ENCODE data around the gene PBX3.

PBX3 gene

GRCh38 chr9:125972012-125972729 is 225.0 kb downstream of the PBX3 start:
- Histone ChIP-seq H2AFZ (ENCODE audit: low read length) (no peak overlapping the region), H3K9ac (ENCODE audit: low read depth, low read length, poor library complexity, severe bottlenecking) (no peak overlapping the region), H3K27me3 (ENCODE audit: insufficient read depth, low read length, poor library complexity, severe bottlenecking) (no peaks in the 10 kb centered on the region), H3K4me3 (ENCODE audit: low read length, poor library complexity, severe bottlenecking) (no peak overlapping the region), H3K4me2 (ENCODE audit: low read depth, low read length, poor library complexity, severe bottlenecking) (no peak overlapping the region), H3K36me3 (ENCODE audit: insufficient read depth, low read length) (peaks cover under 1% of the 10 kb centered on the region; the same call in 1 of the 2 replicates), H3K4me1 (ENCODE audit: insufficient read depth, low read length, poor library complexity, severe bottlenecking) (no peaks in the 10 kb centered on the region), H4K20me1 (ENCODE audit: insufficient read depth, low read length, poor library complexity, severe bottlenecking) (no peaks in the 10 kb centered on the region), H3K79me2 (ENCODE audit: insufficient read depth, low read length) (no peaks in the 10 kb centered on the region), H3F3A (ENCODE audit: low read depth) (no peaks in the 10 kb centered on the region), H3K9me3 (ENCODE audit: insufficient read depth, low read depth, low read length) (no peaks in the 10 kb centered on the region), H3K9me2 (replicated peaks; ENCODE audit: low read depth, low read length) (no peaks in the 10 kb centered on the region)
- TF ChIP-seq EZH2phosphoT487 (IDR thresholded peaks at IDR 0.05; ENCODE audit: borderline replicate concordance) (no peak), CTCF (conservative IDR thresholded peaks at IDR 0.05; ENCODE audit: low read length) (no peak)

GRCh38 chr9:125973547-125973946 is 226.4 kb downstream of the PBX3 start:
- Histone ChIP-seq H3K9me2 (replicated peaks; ENCODE audit: low read depth, low read length) (no peaks in the 10 kb centered on the region), H3K4me2 (ENCODE audit: low read depth, low read length, poor library complexity, severe bottlenecking) (no peak overlapping the region), H2AFZ (ENCODE audit: low read length) (no peak overlapping the region), H4K20me1 (ENCODE audit: insufficient read depth, low read length, poor library complexity, severe bottlenecking) (no peaks in the 10 kb centered on the region), H3F3A (ENCODE audit: low read depth) (no peaks in the 10 kb centered on the region), H3K4me1 (ENCODE audit: insufficient read depth, low read length, poor library complexity, severe bottlenecking) (no peaks in the 10 kb centered on the region), H3K27me3 (ENCODE audit: insufficient read depth, low read length, poor library complexity, severe bottlenecking) (no peaks in the 10 kb centered on the region), H3K36me3 (ENCODE audit: insufficient read depth, low read length) (no peaks in the 10 kb centered on the region), H3K9ac (ENCODE audit: low read depth, low read length, poor library complexity, severe bottlenecking) (no peak overlapping the region), H3K4me3 (ENCODE audit: low read length, poor library complexity, severe bottlenecking) (no peak overlapping the region), H3K9me3 (ENCODE audit: insufficient read depth, low read depth, low read length) (no peaks in the 10 kb centered on the region), H3K79me2 (ENCODE audit: insufficient read depth, low read length) (no peaks in the 10 kb centered on the region)
- TF ChIP-seq CTCF (conservative IDR thresholded peaks at IDR 0.05; ENCODE audit: low read length) (no peak), EZH2phosphoT487 (IDR thresholded peaks at IDR 0.05; ENCODE audit: borderline replicate concordance) (no peak)

- Histone ChIP-seq H3K4me2 (ENCODE audit: low read depth, low read length, poor library complexity, severe bottlenecking) (no peak overlapping the region), H3K9ac (ENCODE audit: low read depth, low read length, poor library complexity, severe bottlenecking) (no peak overlapping the region), H3K4me3 (ENCODE audit: low read length, poor library complexity, severe bottlenecking) (no peak overlapping the region), H3K79me2 (ENCODE audit: insufficient read depth, low read length) (no peaks in the 10 kb centered on the region), H3K27me3 (ENCODE audit: insufficient read depth, low read length, poor library complexity, severe bottlenecking) (no peaks in the 10 kb centered on the region), H2AFZ (ENCODE audit: low read length) (no peak overlapping the region), H3K4me1 (ENCODE audit: insufficient read depth, low read length, poor library complexity, severe bottlenecking) (no peaks in the 10 kb centered on the region), H3K36me3 (ENCODE audit: insufficient read depth, low read length) (no peaks in the 10 kb centered on the region), H4K20me1 (ENCODE audit: insufficient read depth, low read length, poor library complexity, severe bottlenecking) (no peaks in the 10 kb centered on the region), H3F3A (ENCODE audit: low read depth) (no peaks in the 10 kb centered on the region), H3K9me3 (ENCODE audit: insufficient read depth, low read depth, low read length) (peaks cover 5% of the 10 kb centered on the region; the same call in 1 of the 2 replicates), H3K9me2 (replicated peaks; ENCODE audit: low read depth, low read length) (no peaks in the 10 kb centered on the region)
- TF ChIP-seq EZH2phosphoT487 (IDR thresholded peaks at IDR 0.05; ENCODE audit: borderline replicate concordance) (no peak), CTCF (conservative IDR thresholded peaks at IDR 0.05; ENCODE audit: low read length) (no peak)
Measured at GRCh38 chr9:125974705-125975104, 227.5 kb downstream of the PBX3 start.
